ENCODE data around the gene CEP164. TPM values are rescaled to one million over a fixed set of nuclear protein-coding genes. Genes with fewer than 3 reads are reported as not detected.

Gene CEP164
- total and polyA plus RNA-seq, 9 of the 15 experiments (the other 6 are each of a cell fraction or from before 2014, with no cell fraction given) = 2.1 to 16.5 (median 10.4) TPM

GRCh38 chr11:117381481-117382387 lies 54.1 kb downstream of the CEP164 start:
- no TSS peak for BruUV-seq (replicated peaks)
- Histone ChIP-seq H3K9me3 (replicated peaks; ENCODE audit: control insufficient read depth, insufficient read depth, low read depth, low read length) (no peaks in the 10 kb centered on the region), H3K4me3 (no peak overlapping the region), H2AFZ (ENCODE audit: low read depth, low read length) (no peak overlapping the region), H3K9ac (ENCODE audit: insufficient read depth in 1 of 2, low read depth in 2 of 2, low read length in 2 of 2) (no peak overlapping the region), H3K9me1 (ENCODE audit: control insufficient read depth, insufficient read depth, low read length) (no peaks in the 10 kb centered on the region), H3K4me1 (replicated peaks in 1 of 2; ENCODE audit: control insufficient read depth in 2 of 2, insufficient read depth in 2 of 2, low read length in 2 of 2) (no peaks in the 10 kb centered on the region), H3K4me2 (ENCODE audit: insufficient read depth, low read length) (no peak overlapping the region), H4K20me1 (replicated peaks; ENCODE audit: control insufficient read depth, insufficient read depth, low read length) (no peaks in the 10 kb centered on the region; the same call in 1 of the 2 replicates), H3K27me3 (ENCODE audit: control insufficient read depth in 2 of 2, insufficient read depth in 2 of 2, low read length in 2 of 2) (no peaks in the 10 kb centered on the region), H3K36me3 (ENCODE audit: control insufficient read depth, insufficient read depth, low read length) (no peaks in the 10 kb centered on the region), H3K79me2 (ENCODE audit: control insufficient read depth, insufficient read depth, low read length) (no peaks in the 10 kb centered on the region), H3K27ac (ENCODE audit: extremely low read depth, low read depth, low read length) (no peak overlapping the region)
- DNase-seq (ENCODE audit: extremely low read depth in 1 of 4, low spot score in 3 of 4) (no peak), FAIRE-seq (no peak), ATAC-seq (no peak)
- ChIA-PET POLR2A (interaction anchor here (1.0 to 1.4 kb wide), 2 partner anchors 9 to 11 kb away, joined by 3 to 5 read pairs; no protein-coding TSS in a partner anchor), CTCF (ENCODE audit: low intra/inter-chr PET ratio) (no interaction called here)
- intact Hi-C loops (cut with micrococcal nuclease) = no loop called here
- WGBS (ENCODE audit: insufficient coverage, low coverage, missing lambda C conversion rate) = 41% methylated on average over 9 of the region's 9 CpGs
- no peak for TF ChIP-seq SMARCA4 (IDR thresholded peaks at IDR 0.05)
- TF ChIP-seq MYNN (IDR thresholded peaks at IDR 0.05) = no peak
- no peak for TF ChIP-seq MYNN (CRISPR knock-in tag; IDR thresholded peaks at IDR 0.05)
- no peak for TF ChIP-seq KLF10 (CRISPR knock-in tag; IDR thresholded peaks at IDR 0.05)
- no peak for TF ChIP-seq NFIX (CRISPR knock-in tag; IDR thresholded peaks at IDR 0.05; ENCODE audit: low read depth)
- TF ChIP-seq SMC3 (conservative IDR thresholded peaks at IDR 0.05; ENCODE audit: insufficient read depth, low read depth, low read length) = no peak
- TF ChIP-seq ZNF318 (IDR thresholded peaks at IDR 0.05; ENCODE audit: borderline replicate concordance in 1 of 2, low read depth in 1 of 2) = no peak
- TF ChIP-seq ZNF699 (CRISPR knock-in tag; IDR thresholded peaks at IDR 0.05; ENCODE audit: insufficient replicate concordance) = no peak
- TF ChIP-seq POLR3A (IDR thresholded peaks at IDR 0.05; ENCODE audit: borderline replicate concordance, extremely low read depth, insufficient read depth, insufficient read length) = no peak
- in situ Hi-C loops (cut with MboI) = no loop called here
